ENCODE measurements around the gene CYBC1.

Gene CYBC1

GRCh38 chr17:82475458-82475857 lies 24.9 kb upstream of the CYBC1 start:
- H3K4me1 ChIP-seq (ENCODE audit: insufficient read depth, insufficient read length): peaks cover 2% of the 10 kb centered on the region
- DNase-seq (ENCODE audit: low read depth, low spot score): no peak

DNA sequence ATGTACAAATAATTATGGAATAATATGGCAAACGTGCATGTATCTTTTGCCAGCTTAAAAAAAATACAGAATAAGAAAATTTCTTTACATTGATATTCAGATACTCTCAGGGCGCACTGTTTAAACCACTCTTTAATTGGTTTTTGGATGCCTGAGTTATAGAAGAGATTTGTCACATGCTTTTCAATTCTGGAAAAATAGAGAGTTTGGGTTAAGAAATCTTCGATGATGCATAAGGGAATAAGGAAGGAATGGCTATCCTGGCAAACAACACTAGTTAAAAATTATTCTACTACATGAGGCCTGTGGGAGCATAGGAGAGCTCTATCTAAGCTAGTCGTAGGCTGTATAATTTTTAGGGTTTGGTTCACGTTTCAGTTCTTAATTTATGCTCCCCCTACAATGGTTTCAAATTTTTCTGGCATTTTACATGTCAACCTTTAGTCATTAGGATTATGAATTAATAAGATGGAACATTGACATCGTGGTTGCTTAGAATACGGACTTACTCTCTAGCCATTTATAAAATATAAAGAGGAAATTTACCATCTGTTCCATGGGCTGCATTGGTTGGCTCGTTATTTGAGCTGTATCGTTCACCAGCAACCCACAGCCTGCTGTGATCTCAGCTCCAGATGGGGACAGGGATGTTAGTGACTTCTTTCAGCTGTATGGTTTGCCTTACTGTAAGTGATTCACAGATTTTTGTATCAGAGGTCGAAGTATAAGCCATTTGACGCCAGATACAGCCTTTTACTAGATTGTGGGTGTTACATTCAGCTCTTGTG lies 23.9 kb upstream of the CYBC1 start:
- H3K36me3 ChIP-seq (ENCODE audit: insufficient read depth, insufficient read length, low read length): peaks cover 42% of the 10 kb centered on the region
- H3K27me3 ChIP-seq (ENCODE audit: insufficient read depth, insufficient read length): no peaks in the 10 kb centered on the region
- no peak for DNase-seq (ENCODE audit: low read depth, low spot score)

More at GRCh38 chr17:82475458-82475857, 24.9 kb upstream of the CYBC1 start:
- H3K9ac ChIP-seq (ENCODE audit: insufficient read length, low read depth): no peak overlapping the region
- no peaks in the 10 kb centered on the region for H3K9me3 ChIP-seq (ENCODE audit: insufficient read depth, low read length)
- TF ChIP-seq SUZ12 (IDR thresholded peaks at IDR 0.05; ENCODE audit: extremely low read depth, insufficient read depth, insufficient read length) (no peak), YY1 (IDR thresholded peaks at IDR 0.05; ENCODE audit: insufficient read depth, insufficient read length) (no peak), ZNF274 (IDR thresholded peaks at IDR 0.05; ENCODE audit: low read depth, low read length) (no peak)
- H3K36me3 ChIP-seq (ENCODE audit: insufficient read depth, insufficient read length, low read length): peaks cover 47% of the 10 kb centered on the region
- no peak overlapping the region for H3K4me3 ChIP-seq (ENCODE audit: insufficient read length, low read depth)
- no peaks in the 10 kb centered on the region for H3K27me3 ChIP-seq (ENCODE audit: insufficient read depth, insufficient read length)

GRCh38 chr17:82470065-82470464 lies 19.5 kb upstream of the CYBC1 start:
- no peak for TF ChIP-seq ZNF274 (IDR thresholded peaks at IDR 0.05; ENCODE audit: low read depth, low read length)
- no peak for TF ChIP-seq SUZ12 (IDR thresholded peaks at IDR 0.05; ENCODE audit: extremely low read depth, insufficient read depth, insufficient read length)
- no peak for TF ChIP-seq YY1 (IDR thresholded peaks at IDR 0.05; ENCODE audit: insufficient read depth, insufficient read length)
- H3K36me3 ChIP-seq (ENCODE audit: insufficient read depth, insufficient read length, low read length): peaks cover 55% of the 10 kb centered on the region
- no peak for DNase-seq (ENCODE audit: low read depth, low spot score)
- no peak overlapping the region for H3K4me3 ChIP-seq (ENCODE audit: insufficient read length, low read depth)
- no peak overlapping the region for H3K9ac ChIP-seq (ENCODE audit: insufficient read length, low read depth)
- H3K4me1 ChIP-seq (ENCODE audit: insufficient read depth, insufficient read length): peaks cover 2% of the 10 kb centered on the region
- no peaks in the 10 kb centered on the region for H3K27me3 ChIP-seq (ENCODE audit: insufficient read depth, insufficient read length)
- H3K9me3 ChIP-seq (ENCODE audit: insufficient read depth, low read length): no peaks in the 10 kb centered on the region

More for the DNA sequence above, 23.9 kb upstream of the CYBC1 start:
- TF ChIP-seq YY1 (IDR thresholded peaks at IDR 0.05; ENCODE audit: insufficient read depth, insufficient read length): no peak
- no peak for TF ChIP-seq ZNF274 (IDR thresholded peaks at IDR 0.05; ENCODE audit: low read depth, low read length)
- no peak for TF ChIP-seq SUZ12 (IDR thresholded peaks at IDR 0.05; ENCODE audit: extremely low read depth, insufficient read depth, insufficient read length)
- Histone ChIP-seq H3K9ac (ENCODE audit: insufficient read length, low read depth) (no peak overlapping the region), H3K4me1 (ENCODE audit: insufficient read depth, insufficient read length) (peaks cover 2% of the 10 kb centered on the region), H3K4me3 (ENCODE audit: insufficient read length, low read depth) (no peak overlapping the region), H3K9me3 (ENCODE audit: insufficient read depth, low read length) (no peaks in the 10 kb centered on the region)

DNA sequence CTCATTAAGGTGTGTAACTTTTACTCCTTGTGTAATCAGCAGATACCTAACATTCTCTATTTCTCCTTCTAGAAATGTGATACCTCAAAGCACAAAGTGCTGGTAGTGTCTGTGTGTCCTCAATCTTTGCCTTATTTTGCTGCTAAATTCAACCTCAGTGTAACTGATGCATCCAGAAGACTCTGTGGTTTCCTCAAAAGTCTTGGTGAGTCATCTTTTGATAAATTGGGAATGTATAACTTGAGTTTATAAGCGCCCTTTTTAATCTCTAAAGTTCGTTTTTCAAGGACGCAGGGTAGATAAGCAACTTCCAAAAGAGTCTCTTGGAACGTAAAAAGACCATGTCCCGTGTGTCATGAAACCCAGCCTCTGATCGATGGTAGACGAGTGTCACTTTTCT lies 18.1 kb upstream of the CYBC1 start:
- Histone ChIP-seq H3K4me3 (ENCODE audit: insufficient read length, low read depth) (no peak overlapping the region), H3K27me3 (ENCODE audit: insufficient read depth, insufficient read length) (no peaks in the 10 kb centered on the region), H3K4me1 (ENCODE audit: insufficient read depth, insufficient read length) (peaks cover 2% of the 10 kb centered on the region), H3K36me3 (ENCODE audit: insufficient read depth, insufficient read length, low read length) (peaks cover 65% of the 10 kb centered on the region), H3K9ac (ENCODE audit: insufficient read length, low read depth) (no peak overlapping the region), H3K9me3 (ENCODE audit: insufficient read depth, low read length) (no peaks in the 10 kb centered on the region)
- DNase-seq (ENCODE audit: low read depth, low spot score): no peak
- TF ChIP-seq YY1 (IDR thresholded peaks at IDR 0.05; ENCODE audit: insufficient read depth, insufficient read length): no peak
- no peak for TF ChIP-seq SUZ12 (IDR thresholded peaks at IDR 0.05; ENCODE audit: extremely low read depth, insufficient read depth, insufficient read length)
- TF ChIP-seq ZNF274 (IDR thresholded peaks at IDR 0.05; ENCODE audit: low read depth, low read length): no peak

GRCh38 chr17:82465023-82465603 lies 14.6 kb upstream of the CYBC1 start:
- DNase-seq (ENCODE audit: low read depth, low spot score): no peak
- no peak for TF ChIP-seq SUZ12 (IDR thresholded peaks at IDR 0.05; ENCODE audit: extremely low read depth, insufficient read depth, insufficient read length)
- no peak for TF ChIP-seq YY1 (IDR thresholded peaks at IDR 0.05; ENCODE audit: insufficient read depth, insufficient read length)
- no peak for TF ChIP-seq ZNF274 (IDR thresholded peaks at IDR 0.05; ENCODE audit: low read depth, low read length)
- no peaks in the 10 kb centered on the region for H3K9me3 ChIP-seq (ENCODE audit: insufficient read depth, low read length)
- peaks cover 87% of the 10 kb centered on the region for H3K36me3 ChIP-seq (ENCODE audit: insufficient read depth, insufficient read length, low read length)
- H3K4me3 ChIP-seq (ENCODE audit: insufficient read length, low read depth): no peak overlapping the region
- H3K27me3 ChIP-seq (ENCODE audit: insufficient read depth, insufficient read length): no peaks in the 10 kb centered on the region
- no peaks in the 10 kb centered on the region for H3K4me1 ChIP-seq (ENCODE audit: insufficient read depth, insufficient read length)
- no peak overlapping the region for H3K9ac ChIP-seq (ENCODE audit: insufficient read length, low read depth)

- TF ChIP-seq ZNF274 (IDR thresholded peaks at IDR 0.05; ENCODE audit: low read depth, low read length): no peak
- Histone ChIP-seq H3K27me3 (ENCODE audit: insufficient read depth, insufficient read length) (no peaks in the 10 kb centered on the region), H3K36me3 (ENCODE audit: insufficient read depth, insufficient read length, low read length) (peaks cover 87% of the 10 kb centered on the region), H3K4me1 (ENCODE audit: insufficient read depth, insufficient read length) (no peaks in the 10 kb centered on the region), H3K9me3 (ENCODE audit: insufficient read depth, low read length) (no peaks in the 10 kb centered on the region), H3K4me3 (ENCODE audit: insufficient read length, low read depth) (no peak overlapping the region), H3K9ac (ENCODE audit: insufficient read length, low read depth) (no peak overlapping the region)
- DNase-seq (ENCODE audit: low read depth, low spot score): no peak
Observed at GRCh38 chr17:82464567-82464929, 14.0 kb upstream of the CYBC1 start.

- no peak overlapping the region for H3K4me3 ChIP-seq (ENCODE audit: insufficient read length, low read depth)
- TF ChIP-seq ZNF274 (IDR thresholded peaks at IDR 0.05; ENCODE audit: low read depth, low read length) (no peak), SUZ12 (IDR thresholded peaks at IDR 0.05; ENCODE audit: extremely low read depth, insufficient read depth, insufficient read length) (no peak), YY1 (IDR thresholded peaks at IDR 0.05; ENCODE audit: insufficient read depth, insufficient read length) (no peak)
- H3K4me1 ChIP-seq (ENCODE audit: insufficient read depth, insufficient read length): no peaks in the 10 kb centered on the region
- H3K36me3 ChIP-seq (ENCODE audit: insufficient read depth, insufficient read length, low read length): peaks cover 82% of the 10 kb centered on the region
- H3K27me3 ChIP-seq (ENCODE audit: insufficient read depth, insufficient read length): no peaks in the 10 kb centered on the region
- H3K9ac ChIP-seq (ENCODE audit: insufficient read length, low read depth): no peak overlapping the region
- DNase-seq (ENCODE audit: low read depth, low spot score): no peak
- H3K9me3 ChIP-seq (ENCODE audit: insufficient read depth, low read length): no peaks in the 10 kb centered on the region
Observed at GRCh38 chr17:82463925-82464566, 13.5 kb upstream of the CYBC1 start.

Measured in NT2/D1 (cell line).